Stimulated activated CD8-positive, alpha-beta memory T cell treated with anti-CD3 and anti-CD28 coated beads, Interleukin-7, amount 100 ng/mL, for 1 hour (primary cell): ENCODE data around the gene TTC14.
"Not testable (repeated sequence)": the region's sequence is repeated elsewhere in the genome, so short reads cannot be mapped to it uniquely, and the experiment has no call there.

Experiments used
- DNase-seq, 2 donors: peaks; one replicate each; pipeline ENCODE4 v3.0.0-alpha.2; 2020; ENCODE audit warnings: low read depth in 2 of 2

Gene TTC14, protein sequence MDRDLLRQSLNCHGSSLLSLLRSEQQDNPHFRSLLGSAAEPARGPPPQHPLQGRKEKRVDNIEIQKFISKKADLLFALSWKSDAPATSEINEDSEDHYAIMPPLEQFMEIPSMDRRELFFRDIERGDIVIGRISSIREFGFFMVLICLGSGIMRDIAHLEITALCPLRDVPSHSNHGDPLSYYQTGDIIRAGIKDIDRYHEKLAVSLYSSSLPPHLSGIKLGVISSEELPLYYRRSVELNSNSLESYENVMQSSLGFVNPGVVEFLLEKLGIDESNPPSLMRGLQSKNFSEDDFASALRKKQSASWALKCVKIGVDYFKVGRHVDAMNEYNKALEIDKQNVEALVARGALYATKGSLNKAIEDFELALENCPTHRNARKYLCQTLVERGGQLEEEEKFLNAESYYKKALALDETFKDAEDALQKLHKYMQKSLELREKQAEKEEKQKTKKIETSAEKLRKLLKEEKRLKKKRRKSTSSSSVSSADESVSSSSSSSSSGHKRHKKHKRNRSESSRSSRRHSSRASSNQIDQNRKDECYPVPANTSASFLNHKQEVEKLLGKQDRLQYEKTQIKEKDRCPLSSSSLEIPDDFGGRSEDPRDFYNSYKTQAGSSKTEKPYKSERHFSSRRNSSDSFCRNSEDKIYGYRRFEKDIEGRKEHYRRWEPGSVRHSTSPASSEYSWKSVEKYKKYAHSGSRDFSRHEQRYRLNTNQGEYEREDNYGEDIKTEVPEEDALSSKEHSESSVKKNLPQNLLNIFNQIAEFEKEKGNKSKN

GRCh38 chr3:180601688-180602666 is at the start of gene TTC14:
Gene TTC14, plus strand, starts transcription at chr3:180602163. Its CDS starts 99 bp downstream, at chr3:180602262.
- peak; percentile 81 to 84 for DNase-seq

DNA sequence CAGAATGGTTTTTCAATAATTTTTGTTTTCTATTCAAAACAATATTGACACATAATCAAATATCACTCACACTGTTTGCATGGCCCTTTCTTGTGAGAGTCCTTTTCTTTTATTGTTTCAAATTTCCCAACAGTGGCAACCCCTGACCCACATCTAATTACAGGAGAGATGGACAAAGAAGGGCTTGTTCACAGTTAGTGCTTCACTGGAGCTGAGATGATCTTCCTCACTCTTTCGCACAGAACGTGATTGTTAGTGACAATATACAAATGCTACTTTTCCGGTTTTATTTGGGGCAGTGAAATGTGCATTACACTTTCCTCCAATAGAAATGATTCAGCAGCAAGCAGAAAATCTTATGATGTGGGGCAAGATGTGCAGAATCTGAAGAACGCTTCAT is 38.6 kb upstream of the TTC14 start:
- DNase-seq: no peak

DNA sequence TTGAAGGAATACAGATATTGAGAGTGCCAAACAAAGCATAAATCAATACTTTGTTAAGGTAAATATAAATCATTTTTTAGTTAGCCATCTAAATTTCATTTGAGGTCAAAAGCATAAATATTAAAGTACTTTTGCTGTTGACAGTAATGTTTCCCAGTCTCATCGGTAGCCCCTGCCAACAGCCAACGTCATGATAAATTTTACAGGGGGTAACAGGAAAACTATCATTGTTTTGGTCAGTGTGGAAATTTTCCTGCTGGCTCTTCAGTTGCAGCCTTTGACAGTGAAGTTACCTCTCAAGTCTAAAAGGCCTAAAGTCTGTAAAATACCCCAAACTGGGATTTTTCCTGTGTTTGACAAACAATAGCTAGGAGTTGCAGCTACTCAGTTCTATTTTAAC is 37.3 kb upstream of the TTC14 start:
- DNase-seq: no peak

DNA sequence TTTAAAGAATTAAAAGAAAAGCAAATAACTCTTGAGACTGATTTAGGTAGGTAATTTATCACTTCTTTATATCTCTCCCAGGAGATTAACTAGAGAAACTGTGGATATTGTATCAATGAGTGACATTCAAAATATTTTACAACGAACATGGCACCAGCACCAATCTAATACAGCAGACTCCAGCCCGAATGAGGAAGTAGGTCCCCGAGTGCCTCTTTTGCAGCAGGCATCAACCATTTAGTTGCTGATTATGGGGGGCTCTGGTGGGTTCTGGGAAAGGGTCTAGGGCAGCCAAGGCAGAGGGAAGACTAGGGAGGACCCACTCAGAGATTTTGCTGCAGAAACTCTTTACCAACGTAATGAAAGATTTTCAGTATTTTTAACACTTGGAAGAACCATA is 31.7 kb upstream of the TTC14 start:
- no peak for DNase-seq

- DNase-seq: no peak
Measured at GRCh38 chr3:180571831-180572598, 29.9 kb upstream of the TTC14 start.

- DNase-seq: no peak
Measured at GRCh38 chr3:180575571-180575970, 26.4 kb upstream of the TTC14 start.

- DNase-seq: no peak
Measured at GRCh38 chr3:180580934-180581333, 21.0 kb upstream of the TTC14 start.

DNA sequence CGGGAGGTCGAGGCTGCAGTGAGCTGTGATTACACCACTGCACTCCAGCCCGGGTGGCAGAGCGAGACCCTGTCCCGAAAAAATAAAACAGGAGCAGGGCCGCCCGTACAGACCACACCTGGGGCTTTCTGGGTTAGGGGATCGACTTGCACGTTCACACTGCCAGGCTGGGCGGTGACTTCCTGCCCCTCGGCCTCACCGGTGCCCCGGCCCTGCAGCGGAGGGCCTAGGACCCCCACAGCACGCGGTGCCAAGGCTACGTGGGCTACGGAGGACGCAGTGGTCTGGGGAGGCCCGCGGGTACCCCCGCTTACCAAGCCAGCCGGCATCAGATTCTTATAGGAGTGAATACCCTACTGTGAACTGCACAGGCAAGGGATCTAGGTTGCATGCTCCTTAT is 11.6 kb upstream of the TTC14 start:
- no peak for DNase-seq

GRCh38 chr3:180593631-180594030 is 8.3 kb upstream of the TTC14 start:
- DNase-seq: not testable (repeated sequence)

- DNase-seq: no peak
Measured at GRCh38 chr3:180594631-180595558, 7.1 kb upstream of the TTC14 start.

DNA sequence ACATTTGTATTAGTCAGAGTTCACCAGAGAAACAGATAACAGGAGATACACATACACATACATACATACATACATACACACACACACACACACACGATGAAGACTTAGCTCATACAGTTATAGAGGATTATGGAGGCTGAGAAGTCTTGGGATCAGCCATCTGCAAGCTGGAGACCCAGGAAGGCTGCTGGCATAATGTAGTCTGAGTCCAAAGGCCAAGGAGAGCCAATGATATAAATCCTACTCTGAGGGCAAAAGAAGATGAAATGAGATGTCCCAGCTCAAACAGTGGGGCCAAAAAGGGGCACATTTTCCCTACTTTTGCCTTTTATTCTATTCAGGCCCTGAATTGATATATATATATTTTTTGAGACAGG is 6.4 kb upstream of the TTC14 start:
- no peak for DNase-seq

DNA sequence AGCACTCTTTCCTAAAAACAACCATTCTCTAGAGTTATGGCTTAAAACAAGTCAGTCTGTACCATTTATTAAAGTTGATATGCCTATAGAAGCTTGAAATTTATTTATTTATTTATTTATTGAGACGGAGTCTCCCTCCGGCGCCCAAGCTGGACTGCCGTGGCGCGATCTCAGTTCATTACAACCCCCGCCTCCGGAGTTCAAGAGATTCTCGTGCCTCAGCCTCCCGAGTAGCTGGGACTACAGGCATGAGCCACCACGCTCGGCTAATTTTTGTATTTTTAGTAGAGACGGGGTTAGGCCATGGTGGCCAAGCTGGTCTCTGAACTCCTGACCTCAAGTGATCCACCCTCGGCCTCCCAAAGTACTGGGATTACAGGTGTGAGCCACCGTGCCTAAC is 1.5 kb upstream of the TTC14 start:
- no peak for DNase-seq

- DNase-seq: no peak
Measured at GRCh38 chr3:180611006-180611405, 9.0 kb downstream of the TTC14 start.

- DNase-seq: no peak
Measured at GRCh38 chr3:180612364-180612763, 10.4 kb downstream of the TTC14 start.

DNA sequence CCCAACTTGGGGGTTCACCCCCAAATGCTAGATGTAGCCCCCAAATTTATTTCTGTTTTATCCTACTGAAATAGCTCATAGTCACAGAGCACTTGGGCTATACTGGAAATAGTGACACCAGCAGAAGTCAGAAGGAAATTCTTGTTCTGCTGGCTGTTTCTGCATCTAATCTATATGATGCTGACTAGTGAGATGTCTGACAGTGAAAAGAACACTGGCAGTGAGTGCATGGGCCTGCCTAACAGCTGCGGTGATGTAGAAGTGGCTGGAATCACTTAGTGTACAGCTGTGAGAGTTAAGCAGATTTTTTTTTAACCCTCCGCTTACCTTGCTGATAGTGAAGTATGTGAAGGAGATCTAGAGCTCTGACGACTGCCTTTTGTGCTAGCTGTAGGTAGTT is 14.0 kb downstream of the TTC14 start:
- DNase-seq: no peak

GRCh38 chr3:180617049-180617448 is 15.1 kb downstream of the TTC14 start:
- DNase-seq: no peak

DNA sequence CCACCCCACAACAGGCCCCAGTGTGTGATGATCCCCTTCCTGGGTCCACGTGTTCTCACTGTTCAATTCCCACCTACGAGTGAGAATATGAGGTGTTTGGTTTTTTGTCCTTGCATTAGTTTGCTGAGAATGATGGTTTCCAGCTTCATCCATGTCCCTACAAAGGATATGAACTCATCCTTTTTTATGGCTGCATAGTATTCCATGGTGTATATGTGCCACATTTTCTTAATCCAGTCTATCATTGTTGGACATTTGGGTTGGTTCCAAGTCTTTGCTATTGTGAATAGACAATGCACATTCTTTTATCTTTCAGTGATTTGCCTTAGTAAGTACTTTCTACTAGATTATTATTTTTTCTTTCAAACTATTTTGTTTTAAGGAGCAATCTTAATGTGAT is 16.6 kb downstream of the TTC14 start:
- DNase-seq: not testable (repeated sequence)

GRCh38 chr3:180619723-180620122 is 17.8 kb downstream of the TTC14 start:
- DNase-seq: no peak

GRCh38 chr3:180624714-180625113 is 22.8 kb downstream of the TTC14 start:
- no peak for DNase-seq

DNA sequence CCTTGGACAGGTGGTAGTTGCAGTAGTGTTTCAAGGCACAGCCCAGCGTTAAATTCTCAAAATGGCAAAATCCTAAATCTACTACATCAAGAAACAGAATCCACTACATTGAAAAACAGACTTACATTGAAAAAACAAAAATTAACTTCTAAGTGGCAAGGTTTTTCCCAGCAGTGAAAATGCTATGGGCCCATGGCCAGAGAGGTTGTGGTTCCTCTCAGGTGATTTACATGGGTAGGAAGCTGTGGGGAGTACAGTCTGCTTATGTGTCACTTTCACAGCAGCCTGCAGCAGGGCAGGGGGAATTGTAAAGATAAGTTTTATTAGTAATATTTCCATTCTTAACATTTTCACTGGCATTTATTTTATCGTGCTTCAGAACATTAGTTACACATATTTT is 24.9 kb downstream of the TTC14 start:
- DNase-seq: no peak
